Cerebellar nuclear complex (tissue), 1 donor: ENCODE measurements around the gene RRP1B.

ENCODE experiments used
- DNase-seq, 2 experiments: peaks; one replicate each; lab custom pipeline; 2025; lab: John Stamatoyannopoulos, UW

RRP1B gene

DNA sequence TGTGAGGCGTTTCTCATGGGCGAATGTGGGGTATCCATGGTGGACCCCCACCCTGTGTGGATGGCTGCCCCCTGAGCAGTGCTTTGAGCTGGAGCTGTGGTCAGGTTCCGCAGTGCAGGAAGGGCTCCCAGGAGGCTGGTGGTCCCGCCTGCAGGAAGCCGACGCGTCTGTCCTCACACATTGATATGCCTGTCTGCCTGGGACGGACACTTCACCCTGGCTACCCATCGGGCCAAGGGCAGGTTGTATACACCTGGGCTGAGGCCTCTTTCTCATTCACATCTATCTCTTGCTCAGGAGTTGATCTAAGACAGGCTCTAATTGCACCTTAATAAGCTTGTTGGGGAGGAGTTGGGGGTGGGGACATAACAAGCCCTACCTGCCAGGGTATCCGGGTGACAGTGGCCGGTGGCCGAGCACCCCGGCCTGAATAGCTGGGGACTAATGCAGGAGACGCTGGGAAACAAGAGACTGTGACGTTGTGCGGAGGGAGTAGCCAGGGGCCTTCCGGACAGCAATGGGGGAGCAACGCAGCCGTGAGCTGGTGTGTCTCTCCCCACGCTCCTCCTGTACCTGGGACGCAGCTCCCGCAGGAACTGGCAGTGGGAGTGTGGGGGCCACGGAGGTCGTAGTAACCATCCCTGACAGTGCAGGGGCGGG is 81.3 kb downstream of the RRP1B start:
- DNase-seq, result no peak

DNA sequence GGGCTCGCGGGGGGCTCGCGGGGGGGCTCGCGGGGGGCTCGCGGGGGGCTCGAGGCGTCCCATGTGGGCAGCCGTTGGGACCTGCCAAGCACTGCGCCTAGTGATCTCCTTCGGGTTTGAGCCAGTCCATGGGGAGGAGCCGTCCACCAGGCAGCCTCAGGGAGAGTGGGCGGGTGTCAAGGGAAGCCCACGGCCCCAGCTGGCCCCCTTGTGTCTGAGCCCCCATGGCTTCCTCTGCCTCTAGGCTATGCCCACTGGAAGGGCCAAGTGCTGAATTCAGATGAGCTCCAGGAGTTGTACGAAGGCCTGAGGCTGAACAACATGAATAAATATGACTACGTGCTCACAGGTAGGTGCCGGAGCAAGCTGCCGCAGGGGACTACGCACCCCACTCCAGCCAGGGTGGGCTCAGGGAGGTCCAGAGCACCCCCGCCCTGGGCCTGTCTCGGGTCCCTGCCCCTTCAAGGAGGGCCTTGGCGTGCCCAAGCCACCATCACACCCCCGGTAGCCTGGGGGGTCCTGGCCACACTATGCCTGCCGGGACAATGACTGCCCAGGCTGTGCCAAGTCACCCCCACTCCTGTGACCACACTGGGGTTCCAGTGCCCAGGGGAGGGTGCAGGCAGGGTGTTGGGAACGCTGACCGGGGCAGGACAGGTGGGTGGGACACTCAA is 82.2 kb downstream of the RRP1B start:
- no peak for DNase-seq

DNA sequence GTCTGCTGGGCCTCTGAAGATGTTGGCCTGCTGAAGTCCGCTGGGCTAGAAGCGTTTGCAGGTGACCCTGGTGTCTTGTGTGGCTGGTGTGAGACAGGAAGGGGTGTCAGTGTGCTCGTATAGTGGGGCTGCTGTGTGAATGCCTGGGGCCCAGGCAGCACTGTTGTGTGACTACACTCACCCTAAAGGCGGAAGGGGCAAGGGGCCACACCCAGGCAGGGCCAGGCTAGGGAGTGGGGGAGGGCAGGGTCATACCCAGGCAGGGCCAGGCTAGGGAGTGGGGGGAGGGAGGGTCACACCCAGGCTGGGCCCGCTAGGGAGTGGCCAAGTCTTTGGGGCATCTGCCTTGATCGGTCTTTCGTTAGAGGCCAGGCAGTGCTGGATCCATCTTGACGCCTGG is 84.6 kb downstream of the RRP1B start:
- no peak for DNase-seq

DNA sequence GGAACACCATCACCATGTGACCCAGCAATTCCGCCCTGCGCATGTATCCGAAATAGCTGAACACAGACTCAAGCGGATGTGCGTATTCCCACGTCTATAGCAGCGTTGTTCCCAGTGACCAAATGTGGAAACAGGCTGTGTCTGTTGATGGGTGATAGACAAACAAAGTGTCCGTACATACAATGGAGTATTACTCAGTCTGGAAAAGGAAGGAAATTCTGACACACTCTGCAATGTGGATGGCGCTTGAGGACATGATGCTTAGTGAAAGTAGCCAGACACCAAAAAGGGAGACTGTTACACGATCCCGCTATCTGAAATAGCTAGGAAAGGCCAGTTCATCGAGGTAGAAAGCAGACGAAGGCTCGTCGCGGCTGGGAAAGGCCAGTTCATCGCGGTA is 85.4 kb downstream of the RRP1B start:
- DNase-seq, result no peak
